T-helper 1 cell treated with Interleukin-12 subunit alpha and Interleukin-12 subunit beta and Interleukin-4 antibody, amounts not matched to agents 30 ng/mL and 1 ng/mL, for 36 hours (primary cell): Measurements from ENCODE around the gene COX6A2. TPM values are rescaled to one million over a fixed set of nuclear protein-coding genes. Genes with fewer than 3 reads are reported as not detected.
"Not testable (repeated sequence)": the region's sequence is repeated elsewhere in the genome, so short reads cannot be mapped to it uniquely, and the experiment has no call there.

Experiments used
- intact Hi-C: fragments of 100-400 bp; cut with micrococcal nuclease; formaldehyde crosslinking; loops from one replicate; pipeline ENCODE4 v1.15.1; 2024
- total RNA-seq: library from RNA; stranded (reverse); gene quantifications from 2 replicates; pipeline ENCODE4 v1.2.3, GENCODE V29; 2022

Gene COX6A2
- total RNA-seq, 1 donor from 2014 or later, result not detected

- intact Hi-C loops, result no loop called here
These were observed 34.0 kb upstream of the COX6A2 start for GRCh38 chr16:31461921-31462804.

GRCh38 chr16:31461201-31461920 is 33.2 kb upstream of the COX6A2 start:
- intact Hi-C loops, result no loop called here

GRCh38 chr16:31460582-31461002 is 32.4 kb upstream of the COX6A2 start:
- intact Hi-C loops, result loop anchor here (1.0 kb wide), 2 partner anchors 235 to 409 kb away; no protein-coding TSS in a partner anchor

GRCh38 chr16:31459687-31460581 is 31.8 kb upstream of the COX6A2 start:
- intact Hi-C loops, result loop anchor here (1.0 to 5.0 kb wide), 22 partner anchors 17 to 802 kb away; partner anchors contain the start of genes BCKDK, FBRS, FBXL19 and FUS

GRCh38 chr16:31458844-31459686 is 30.9 kb upstream of the COX6A2 start, which contains the start of gene ARMC5:
TSS of gene ARMC5 (plus strand) at chr16:31459501. CDS start at chr16:31459525, 24 bp downstream.
- intact Hi-C loops, result loop anchor here (1.0 to 5.0 kb wide), 22 partner anchors 16 to 801 kb away; partner anchors contain the start of genes BCKDK, FBRS, FBXL19 and FUS

- intact Hi-C loops, result loop anchor here (1.0 to 5.0 kb wide), 8 partner anchors 15 to 581 kb away; partner anchors contain the start of genes BCKDK, KAT8, PYCARD and ZNF843
These were observed 30.1 kb upstream of the COX6A2 start for GRCh38 chr16:31458073-31458843.

- intact Hi-C loops, result loop anchor here (5.0 kb wide), 3 partner anchors 190 to 580 kb away; partner anchors contain the start of gene PYCARD
These were observed 28.8 kb upstream of the COX6A2 start for GRCh38 chr16:31456988-31457360.

- intact Hi-C loops, result loop anchor here (5.0 kb wide), 3 partner anchors 188 to 578 kb away; partner anchors contain the start of gene PYCARD
These were observed 27.6 kb upstream of the COX6A2 start for GRCh38 chr16:31455601-31456314.

GRCh38 chr16:31453255-31454204 is 25.4 kb upstream of the COX6A2 start:
- intact Hi-C loops, result no loop called here

- intact Hi-C loops, result no loop called here
These were observed 24.5 kb upstream of the COX6A2 start for GRCh38 chr16:31452631-31453106.

GRCh38 chr16:31451681-31452351 is 23.7 kb upstream of the COX6A2 start:
- intact Hi-C loops, result no loop called here

- intact Hi-C loops, result no loop called here
These were observed 23.0 kb upstream of the COX6A2 start for GRCh38 chr16:31451201-31451600.

GRCh38 chr16:31445931-31446330 is 17.8 kb upstream of the COX6A2 start:
- intact Hi-C loops, result not testable (repeated sequence)

GRCh38 chr16:31441956-31442355 is 13.8 kb upstream of the COX6A2 start:
- intact Hi-C loops, result loop anchor here (2.0 to 5.0 kb wide), 13 partner anchors 17 to 490 kb away; partner anchors contain the start of genes ARMC5, ITGAX, KAT8 and PYDC1

- intact Hi-C loops, result loop anchor here (2.0 to 5.0 kb wide), 8 partner anchors 20 to 488 kb away; partner anchors contain the start of gene PYDC1
These were observed 12.5 kb upstream of the COX6A2 start for GRCh38 chr16:31440516-31441184.

GRCh38 chr16:31439519-31439918 is 11.4 kb upstream of the COX6A2 start:
- intact Hi-C loops, result no loop called here
